IPS-18a (cell line): ENCODE data around the gene ANKS1B.
A peak's percentile ranks its signal among the peaks of the same experiment; 100 is the strongest.
"Not testable (repeated sequence)": the region's sequence is repeated elsewhere in the genome, so short reads cannot be mapped to it uniquely, and the experiment has no call there.

Source experiments
- H3K27ac ChIP-seq: one replicate; pipeline ENCODE4 v1.5.1; 2013; ENCODE audit warnings: low read length
- H3K27me3 ChIP-seq: one replicate; pipeline ENCODE4 v1.6.1; 2013; ENCODE audit warnings: mild to moderate bottlenecking, low read length; ENCODE audit not compliant: control insufficient read depth, insufficient read depth
- H3K36me3 ChIP-seq: one replicate; pipeline ENCODE4 v1.6.1; 2013; ENCODE audit warnings: low read depth, low read length; ENCODE audit not compliant: control insufficient read depth
- H3K4me1 ChIP-seq: one replicate; pipeline ENCODE4 v1.6.1; 2013; ENCODE audit warnings: low read depth, low read length; ENCODE audit not compliant: control insufficient read depth
- H3K4me3 ChIP-seq: one replicate; pipeline ENCODE4 v1.5.1; 2013; ENCODE audit warnings: low read length
- H3K9ac ChIP-seq: one replicate; pipeline ENCODE4 v1.6.1; 2013; ENCODE audit warnings: mild to moderate bottlenecking, low read length, moderate library complexity
- H3K9me3 ChIP-seq: one replicate; pipeline ENCODE4 v1.6.1; 2013; ENCODE audit warnings: low read depth, low read length; ENCODE audit not compliant: control insufficient read depth

The ANKS1B gene

DNA sequence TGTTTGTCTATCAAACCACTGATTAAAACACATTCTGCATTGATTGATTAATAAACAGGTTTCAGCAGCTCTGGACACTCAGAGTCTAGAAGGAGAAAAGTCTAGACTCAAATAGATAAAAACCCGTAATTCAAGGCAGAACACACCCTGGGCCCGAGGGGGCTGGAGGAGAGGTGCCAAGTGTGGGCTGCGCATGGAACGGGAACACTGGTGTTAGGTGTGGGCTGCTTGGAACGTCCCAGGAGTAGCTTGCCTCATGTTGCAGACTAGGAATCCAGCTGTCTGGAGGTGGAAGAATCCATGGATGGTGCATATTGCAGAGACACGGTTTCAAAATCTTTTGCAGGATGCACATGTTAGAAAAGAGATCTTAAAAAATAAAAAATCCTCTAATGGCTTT is 1116.7 kb downstream of the ANKS1B start:
- Histone ChIP-seq H3K27me3 (no peaks in the 10 kb centered on the region), H3K9ac (no peak overlapping the region), H3K4me1 (peaks cover 17% of the 10 kb centered on the region), H3K27ac (no peak overlapping the region), H3K4me3 (no peak overlapping the region), H3K36me3 (no peaks in the 10 kb centered on the region), H3K9me3 (no peaks in the 10 kb centered on the region)

DNA sequence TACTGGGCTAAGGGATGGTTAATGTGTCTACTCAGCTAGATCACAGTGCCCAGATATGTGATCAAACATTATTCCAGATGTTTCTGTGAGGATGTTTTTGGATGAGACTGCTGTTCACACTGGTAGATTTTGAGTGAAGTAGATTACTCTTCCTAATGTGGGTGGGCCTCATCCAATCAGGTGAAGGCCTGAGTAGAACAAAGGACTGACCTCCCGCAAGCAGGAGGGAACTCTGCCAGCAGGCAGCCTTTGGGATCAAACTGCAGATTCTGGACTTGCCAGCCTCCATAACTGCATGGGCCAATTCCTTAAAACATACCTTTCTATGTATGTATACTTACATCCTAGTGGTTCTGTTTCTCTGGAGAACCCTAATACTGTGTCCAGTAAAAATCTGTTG is 1120.4 kb downstream of the ANKS1B start:
- H3K9me3 ChIP-seq: no peaks in the 10 kb centered on the region
- H3K27me3 ChIP-seq: no peaks in the 10 kb centered on the region
- H3K4me3 ChIP-seq: no peak overlapping the region
- no peak overlapping the region for H3K9ac ChIP-seq
- no peaks in the 10 kb centered on the region for H3K36me3 ChIP-seq
- H3K27ac ChIP-seq: no peak overlapping the region
- H3K4me1 ChIP-seq: peaks cover 36% of the 10 kb centered on the region

DNA sequence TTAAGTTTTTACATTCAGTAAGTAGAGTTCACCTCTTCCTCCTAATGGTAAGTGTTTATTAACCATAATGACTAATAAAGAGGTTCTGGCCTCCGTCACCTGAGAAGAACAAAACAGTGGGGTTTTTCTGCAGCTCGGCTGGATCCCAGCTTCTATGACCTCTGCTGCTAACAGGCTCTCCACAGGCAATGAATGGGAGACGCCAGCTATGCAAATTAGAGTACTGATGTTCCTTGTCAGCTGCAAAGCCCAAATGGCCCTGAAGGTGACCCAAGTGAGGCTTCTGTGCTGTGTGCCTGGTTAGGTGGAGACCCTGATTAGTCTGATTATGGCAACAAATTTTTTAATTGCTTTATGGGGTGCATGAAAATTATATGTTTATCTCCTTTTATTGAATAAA is 1121.6 kb downstream of the ANKS1B start:
- H3K4me1 ChIP-seq: peaks cover 36% of the 10 kb centered on the region
- no peaks in the 10 kb centered on the region for H3K27me3 ChIP-seq
- H3K9me3 ChIP-seq: no peaks in the 10 kb centered on the region
- no peak overlapping the region for H3K27ac ChIP-seq
- no peak overlapping the region for H3K9ac ChIP-seq
- H3K4me3 ChIP-seq: no peak overlapping the region
- H3K36me3 ChIP-seq: no peaks in the 10 kb centered on the region

DNA sequence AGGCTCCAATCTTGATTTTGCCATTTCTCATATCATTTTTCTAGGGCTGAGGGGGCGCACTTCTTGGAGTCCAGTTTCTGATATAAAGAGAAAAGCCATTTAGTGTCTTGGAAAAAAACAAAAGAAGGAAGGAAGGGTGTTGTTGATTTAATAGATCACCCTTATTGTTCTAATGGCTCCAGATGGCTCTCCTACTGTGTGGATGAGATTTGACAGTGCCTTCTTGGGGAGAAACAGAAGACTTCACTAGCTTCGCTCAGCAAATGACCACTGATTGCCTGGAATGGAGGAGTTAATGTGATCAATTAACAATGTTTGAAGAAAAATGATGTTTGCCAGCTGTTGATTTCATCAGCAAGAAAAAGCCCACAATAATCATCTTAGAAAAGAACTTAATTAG is 1123.5 kb downstream of the ANKS1B start:
- no peak overlapping the region for H3K9ac ChIP-seq
- no peak overlapping the region for H3K27ac ChIP-seq
- no peaks in the 10 kb centered on the region for H3K36me3 ChIP-seq
- H3K4me1 ChIP-seq: peaks cover 55% of the 10 kb centered on the region
- H3K4me3 ChIP-seq: peak overlapping the region; percentile 11
- H3K9me3 ChIP-seq: no peaks in the 10 kb centered on the region
- no peaks in the 10 kb centered on the region for H3K27me3 ChIP-seq

DNA sequence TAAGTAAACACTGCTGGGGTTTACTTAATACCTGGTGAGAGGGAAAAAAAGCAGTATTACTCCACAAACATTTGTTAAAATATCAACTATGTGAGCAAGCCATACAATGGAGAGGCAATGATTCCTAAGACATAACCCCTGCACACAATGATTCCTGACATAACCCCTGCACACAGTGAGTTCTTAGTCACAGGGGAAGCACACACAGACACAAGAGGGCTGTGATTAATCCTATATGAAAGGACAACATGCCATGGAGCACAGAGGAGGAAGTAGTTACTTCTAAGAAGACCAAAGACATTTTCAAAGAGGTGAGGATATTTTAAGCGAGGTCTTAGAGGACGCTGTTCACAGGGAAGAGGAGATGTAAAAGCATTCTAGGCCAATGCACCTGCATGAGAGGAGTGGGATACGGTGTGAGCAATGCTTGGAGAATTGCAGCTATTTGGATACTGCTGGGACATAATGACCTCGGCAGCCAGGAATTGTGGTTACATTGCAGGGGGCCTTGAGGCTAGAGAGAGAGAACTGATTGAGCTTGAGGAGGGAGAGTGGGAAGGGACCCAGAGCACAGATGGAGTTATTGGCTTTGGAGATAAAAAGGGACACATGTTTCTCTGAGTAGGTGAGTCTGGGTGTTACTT is 1127.7 kb downstream of the ANKS1B start:
- H3K27ac ChIP-seq: no peak overlapping the region
- H3K36me3 ChIP-seq: no peaks in the 10 kb centered on the region

DNA sequence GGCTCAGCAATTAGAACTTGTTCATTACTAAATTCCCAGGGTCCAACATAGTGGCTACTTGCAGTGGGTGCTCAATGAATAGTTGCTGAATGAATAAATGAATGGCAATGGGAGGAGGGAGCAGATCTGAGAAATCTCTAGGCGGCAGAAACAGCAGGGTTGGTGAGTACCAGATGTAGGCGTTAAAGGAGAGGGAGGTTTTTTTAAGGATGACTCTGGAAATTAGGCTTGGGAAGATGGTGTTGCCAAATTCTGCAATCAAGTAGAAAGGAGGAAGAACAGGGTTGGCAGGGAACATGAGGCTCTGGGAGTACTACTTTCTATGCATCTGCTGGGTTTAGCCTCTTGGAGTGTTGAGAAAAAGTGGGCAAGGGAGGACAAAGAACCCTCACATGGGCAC is 1132.6 kb downstream of the ANKS1B start:
- no peak overlapping the region for H3K9ac ChIP-seq
- no peak overlapping the region for H3K4me3 ChIP-seq
- H3K9me3 ChIP-seq: no peaks in the 10 kb centered on the region
- no peak overlapping the region for H3K27ac ChIP-seq
- H3K27me3 ChIP-seq: no peaks in the 10 kb centered on the region
- no peaks in the 10 kb centered on the region for H3K36me3 ChIP-seq
- peaks cover 19% of the 10 kb centered on the region for H3K4me1 ChIP-seq

More for the DNA sequence above, 1127.7 kb downstream of the ANKS1B start:
- Histone ChIP-seq H3K4me1 (peaks cover 42% of the 10 kb centered on the region), H3K9ac (no peak overlapping the region), H3K4me3 (peak overlapping the region; percentile 1), H3K9me3 (no peaks in the 10 kb centered on the region), H3K27me3 (no peaks in the 10 kb centered on the region)

DNA sequence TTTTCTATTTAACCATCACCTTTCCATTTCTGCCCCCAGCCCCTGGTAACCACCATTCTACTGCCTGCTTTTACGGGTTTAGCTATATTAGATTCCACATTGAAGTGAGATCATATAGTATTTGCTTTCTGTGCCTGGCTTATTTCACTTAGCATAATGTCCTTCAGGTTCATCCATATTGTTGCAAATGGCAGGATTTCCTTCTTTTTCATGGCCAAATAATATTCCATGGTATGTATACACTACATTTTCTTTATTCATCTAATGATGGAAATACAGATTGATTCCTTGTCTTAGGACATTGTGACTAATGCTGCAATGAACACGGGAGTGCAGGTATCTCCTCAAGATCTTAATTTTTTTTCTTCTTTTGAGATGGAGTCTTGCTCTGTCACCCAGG is 1137.5 kb downstream of the ANKS1B start:
- no peak overlapping the region for H3K9ac ChIP-seq
- H3K27me3 ChIP-seq: no peaks in the 10 kb centered on the region

DNA sequence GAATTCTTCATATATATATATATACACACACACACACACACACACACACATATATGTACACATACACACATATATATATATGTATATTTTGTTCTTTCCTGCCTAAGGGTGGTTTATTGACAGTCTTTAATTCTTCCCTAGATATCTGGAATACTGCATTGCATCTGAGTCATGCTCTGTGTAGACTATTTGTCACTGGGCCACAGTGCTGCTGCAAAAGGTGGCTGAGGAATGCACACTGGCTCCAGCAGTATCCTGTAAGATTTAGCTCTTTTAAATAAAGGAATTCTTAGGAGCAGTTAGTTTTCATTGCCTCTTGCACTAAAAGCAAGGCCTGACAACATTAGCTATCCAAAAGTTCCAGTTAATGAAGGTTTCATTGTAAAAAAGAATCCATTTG is 1138.8 kb downstream of the ANKS1B start:
- H3K27me3 ChIP-seq: no peaks in the 10 kb centered on the region
- H3K9me3 ChIP-seq: no peaks in the 10 kb centered on the region
- peaks cover 5% of the 10 kb centered on the region for H3K4me1 ChIP-seq

More for the DNA sequence above, 1137.5 kb downstream of the ANKS1B start:
- Histone ChIP-seq H3K4me1 (peaks cover 5% of the 10 kb centered on the region), H3K4me3 (no peak overlapping the region), H3K27ac (no peak overlapping the region), H3K36me3 (no peaks in the 10 kb centered on the region), H3K9me3 (no peaks in the 10 kb centered on the region)

DNA sequence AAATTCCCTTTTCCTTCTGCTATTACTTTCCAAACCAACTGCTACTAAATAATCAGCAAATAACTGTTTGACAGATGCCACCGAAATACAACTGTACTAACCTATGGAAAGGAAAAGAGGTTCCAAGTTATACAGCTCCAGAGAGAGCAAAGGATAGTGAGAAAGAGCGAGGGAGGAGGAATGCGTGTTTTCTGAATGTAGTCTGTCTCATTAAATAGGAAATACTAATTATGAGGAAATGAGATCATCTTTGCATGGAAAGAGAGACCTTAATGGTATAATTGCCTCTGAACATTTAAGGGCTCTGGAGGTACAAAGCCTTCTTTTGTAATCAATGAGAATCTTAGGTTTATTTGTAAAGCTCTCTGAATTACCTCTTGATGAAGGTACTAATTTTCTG is 1144.4 kb downstream of the ANKS1B start:
- Histone ChIP-seq H3K27me3 (no peaks in the 10 kb centered on the region), H3K36me3 (no peaks in the 10 kb centered on the region), H3K4me3 (no peak overlapping the region), H3K9me3 (no peaks in the 10 kb centered on the region), H3K27ac (no peak overlapping the region), H3K4me1 (peaks cover 11% of the 10 kb centered on the region), H3K9ac (no peak overlapping the region)

More for the DNA sequence above, 1138.8 kb downstream of the ANKS1B start:
- Histone ChIP-seq H3K36me3 (no peaks in the 10 kb centered on the region), H3K27ac (no peak overlapping the region), H3K9ac (no peak overlapping the region), H3K4me3 (no peak overlapping the region)

DNA sequence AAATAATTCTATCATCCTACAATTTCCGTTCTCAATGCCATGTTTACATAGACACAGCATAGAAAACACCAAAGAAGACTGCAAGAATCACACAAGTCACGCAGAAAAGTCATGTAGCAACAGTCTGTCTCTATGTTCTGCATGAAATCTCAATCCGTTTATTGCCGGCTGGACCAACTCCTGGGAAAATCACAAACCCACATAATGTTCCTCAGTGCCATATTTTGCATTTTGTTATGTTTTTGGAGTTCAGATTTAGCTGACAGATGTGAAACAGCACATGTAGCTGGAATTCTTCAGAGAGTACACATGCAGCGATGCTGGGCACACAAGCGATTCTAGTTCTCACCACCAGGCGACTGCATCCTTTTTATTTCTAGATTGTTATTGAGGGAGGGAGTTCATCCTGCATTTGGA is 1146.5 kb downstream of the ANKS1B start:
- Histone ChIP-seq H3K27me3 (no peaks in the 10 kb centered on the region), H3K9ac (no peak overlapping the region), H3K27ac (no peak overlapping the region), H3K4me1 (peaks cover 15% of the 10 kb centered on the region), H3K36me3 (no peaks in the 10 kb centered on the region), H3K9me3 (no peaks in the 10 kb centered on the region), H3K4me3 (no peak overlapping the region)

DNA sequence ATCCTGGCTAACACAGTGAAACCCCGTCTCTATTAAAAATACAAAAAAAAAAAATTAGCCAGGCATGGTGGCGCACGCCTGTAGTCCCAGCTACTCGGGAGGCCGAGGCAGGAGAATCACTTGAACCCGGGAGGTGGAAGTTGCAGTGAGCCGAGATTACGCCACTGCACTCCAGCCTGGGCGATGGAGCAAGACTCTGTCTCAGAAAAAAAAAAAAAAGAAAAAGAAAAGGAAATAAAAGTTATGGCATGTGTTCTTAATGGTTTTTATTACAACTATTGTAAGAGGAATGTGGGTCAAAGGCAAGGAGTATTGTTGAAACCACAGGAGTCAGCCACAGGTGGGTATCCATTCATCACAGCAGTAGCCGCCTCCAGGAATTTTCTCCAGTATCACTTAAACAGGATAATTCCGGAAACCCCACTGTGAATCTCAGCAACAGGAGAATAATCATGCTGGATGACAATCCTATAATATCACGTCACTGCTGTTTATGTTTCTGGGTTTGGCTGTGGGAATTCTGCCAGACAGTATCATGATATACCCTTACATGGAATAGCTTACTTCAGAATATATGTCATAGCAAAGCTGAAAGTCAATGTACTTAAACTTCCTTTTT is 1147.5 kb downstream of the ANKS1B start:
- not testable (repeated sequence) for H3K36me3 ChIP-seq, H3K9ac ChIP-seq, H3K9me3 ChIP-seq, H3K27ac ChIP-seq, H3K4me3 ChIP-seq, H3K27me3 ChIP-seq
- peaks cover 15% of the 10 kb centered on the region for H3K4me1 ChIP-seq

DNA sequence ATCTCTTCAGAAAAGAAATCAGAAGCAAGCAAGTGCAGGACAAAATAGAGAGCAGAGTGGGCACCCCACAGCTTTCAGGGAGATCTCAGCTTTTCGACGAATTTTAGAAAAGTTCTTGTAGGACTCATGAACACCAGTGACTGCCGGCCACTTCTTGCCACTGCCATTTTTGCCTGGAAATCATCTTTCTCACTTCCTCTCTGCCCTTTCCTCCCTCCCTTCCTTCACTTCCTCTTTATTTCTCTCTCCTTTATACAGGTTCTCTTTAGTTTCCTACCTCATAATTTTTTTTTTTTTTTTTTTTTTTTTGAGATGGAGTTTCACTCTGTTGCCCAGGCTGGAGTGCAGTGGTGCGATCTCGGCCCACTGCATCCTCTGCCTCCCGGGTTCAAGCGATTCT is 1154.1 kb downstream of the ANKS1B start:
- Histone ChIP-seq H3K9me3 (no peaks in the 10 kb centered on the region), H3K27me3 (no peaks in the 10 kb centered on the region), H3K9ac (no peak overlapping the region), H3K4me1 (peaks cover 10% of the 10 kb centered on the region), H3K4me3 (no peak overlapping the region), H3K27ac (no peak overlapping the region), H3K36me3 (no peaks in the 10 kb centered on the region)
